D721Med (cell line): ENCODE measurements around the gene SPATA24.
"Not testable (repeated sequence)": the region's sequence is repeated elsewhere in the genome, so short reads cannot be mapped to it uniquely, and the experiment has no call there.

ENCODE experiments used
- DNase-seq: peaks from one replicate; pipeline ENCODE4 v3.0.0; 2011; ENCODE audit warnings: low spot score; ENCODE audit not compliant: insufficient read length
- FAIRE-seq: peaks from 2 replicates; lab custom pipeline; 2011; peaks lifted over from hg19 to GRCh38; lab: Jason Lieb, UNC
- CTCF ChIP-seq: IDR thresholded peaks from 2 replicates; pipeline ENCODE4 v1.5.1; 2012; ENCODE audit warnings: mild to moderate bottlenecking, control low read depth; ENCODE audit not compliant: insufficient read depth; ENCODE audit errors: missing control alignments

Gene SPATA24

GRCh38 chr5:139388198-139388821 lies 15.6 kb downstream of the SPATA24 start:
- FAIRE-seq (no peak), DNase-seq (peak; percentile 18)
- no peak for TF ChIP-seq CTCF

- FAIRE-seq (no peak), DNase-seq (peak; percentile 10)
- TF ChIP-seq CTCF = no peak
Observed at GRCh38 chr5:139387611-139388197, 16.2 kb downstream of the SPATA24 start.

GRCh38 chr5:139386956-139387355 lies 16.9 kb downstream of the SPATA24 start:
- FAIRE-seq, DNase-seq: not testable (repeated sequence)

- no peak for FAIRE-seq
- TF ChIP-seq CTCF = no peak
- DNase-seq = peak; percentile 2
Observed at GRCh38 chr5:139386050-139386438, 17.8 kb downstream of the SPATA24 start.

GRCh38 chr5:139385061-139386049 lies 18.5 kb downstream of the SPATA24 start:
- FAIRE-seq = no peak
- no peak for TF ChIP-seq CTCF
- no peak for DNase-seq

- FAIRE-seq = no peak
- DNase-seq = no peak
- TF ChIP-seq CTCF = no peak
Observed at GRCh38 chr5:139384591-139385051, 19.3 kb downstream of the SPATA24 start.

GRCh38 chr5:139383993-139384590 lies 19.8 kb downstream of the SPATA24 start:
- FAIRE-seq (no peak), DNase-seq (peak; percentile 8)
- TF ChIP-seq CTCF = no peak
